Measurements from ENCODE around the gene HNF1B.

The HNF1B gene

GRCh38 chr17:37720989-37721388, 23.9 kb downstream of the HNF1B start:
- peak overlapping the region; percentile 14; the same call in 1 of the 2 replicates for H3K27ac ChIP-seq
- TF ChIP-seq CTCF (conservative IDR thresholded peaks at IDR 0.05) (no peak), ZFX (IDR thresholded peaks at IDR 0.05) (no peak)

- TF ChIP-seq ZFX (IDR thresholded peaks at IDR 0.05) (no peak), CTCF (conservative IDR thresholded peaks at IDR 0.05) (no peak)
- no peak overlapping the region for H3K27ac ChIP-seq
Measured at GRCh38 chr17:37719866-37720265, 25.0 kb downstream of the HNF1B start.

DNA sequence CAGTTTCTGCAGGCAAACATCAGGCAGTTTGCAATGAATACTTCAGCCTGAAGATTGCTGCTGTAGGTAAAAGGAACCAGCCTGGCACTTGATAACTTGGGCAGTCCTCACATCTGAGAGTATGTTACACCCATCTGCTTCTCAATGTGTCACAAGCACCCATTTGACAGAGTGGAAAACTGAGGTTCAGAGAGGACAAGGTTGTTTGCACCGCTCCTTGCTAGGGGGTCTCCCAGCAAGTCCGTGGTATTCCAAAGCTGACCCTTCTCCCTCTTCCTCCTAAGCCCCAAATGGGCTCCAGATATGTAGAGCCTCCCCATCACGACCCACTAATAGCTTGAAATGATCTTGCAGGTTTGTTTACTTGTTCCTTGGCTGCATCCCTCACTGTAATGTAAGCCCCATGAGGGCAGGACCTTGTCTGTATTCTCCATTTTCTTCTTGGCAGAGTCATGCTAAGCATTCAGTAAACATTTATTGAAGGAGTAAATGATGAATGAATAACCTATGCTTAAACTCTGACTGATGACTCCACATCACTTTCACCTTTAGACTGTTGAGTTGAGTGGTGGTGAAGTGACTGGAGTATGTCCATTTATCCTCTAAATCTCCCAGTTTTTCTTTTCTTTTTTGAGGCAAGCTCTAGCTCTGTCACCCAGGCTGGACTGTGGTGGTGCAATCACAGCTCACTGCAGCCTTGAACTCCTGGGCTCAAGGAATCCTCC, 26.4 kb downstream of the HNF1B start:
- H3K27ac ChIP-seq, result peak overlapping the region; percentile 34; the same call in 1 of the 2 replicates
- TF ChIP-seq ZFX (IDR thresholded peaks at IDR 0.05) (no peak), CTCF (conservative IDR thresholded peaks at IDR 0.05) (no peak)

DNA sequence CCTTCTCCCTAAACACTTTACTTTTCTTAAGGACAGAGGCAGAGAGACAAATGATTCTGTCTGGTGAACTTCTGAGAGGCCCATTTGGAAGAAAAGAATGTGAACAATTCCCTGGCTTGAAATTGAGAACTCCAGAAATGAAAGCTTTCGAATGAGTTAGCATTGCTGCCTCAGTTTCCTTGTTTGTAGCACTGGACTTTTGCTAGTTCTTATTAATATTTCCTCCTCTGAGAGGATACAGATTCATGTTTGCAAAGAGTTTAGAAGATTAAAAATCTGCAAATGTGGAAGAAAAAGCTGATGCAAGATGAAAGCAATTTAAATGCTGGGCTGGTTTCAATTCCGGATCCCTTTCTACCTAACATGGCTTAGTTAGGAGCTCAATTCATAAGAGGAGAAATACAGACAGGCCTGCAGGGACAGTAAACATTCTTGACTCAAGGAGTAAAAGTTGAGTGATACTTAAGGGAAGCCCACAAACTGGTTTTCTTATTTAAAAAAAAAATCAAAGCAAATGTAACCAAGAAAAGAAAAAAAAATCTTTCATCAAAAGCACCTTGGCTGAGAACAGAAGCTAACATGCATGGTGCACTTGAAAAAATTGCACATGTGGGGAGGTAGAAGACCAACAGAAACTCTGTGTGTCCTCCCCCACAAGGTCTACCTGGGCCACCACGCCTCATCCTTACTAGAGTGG, 27.1 kb downstream of the HNF1B start:
- no peak for TF ChIP-seq CTCF (conservative IDR thresholded peaks at IDR 0.05)
- TF ChIP-seq ZFX (IDR thresholded peaks at IDR 0.05), result no peak
- peak overlapping the region; percentile 48; the same call in 1 of the 2 replicates for H3K27ac ChIP-seq

GRCh38 chr17:37714897-37715296, 30.0 kb downstream of the HNF1B start:
- no peak for TF ChIP-seq ZFX (IDR thresholded peaks at IDR 0.05)
- TF ChIP-seq CTCF (conservative IDR thresholded peaks at IDR 0.05), result no peak
- no peak overlapping the region for H3K27ac ChIP-seq

DNA sequence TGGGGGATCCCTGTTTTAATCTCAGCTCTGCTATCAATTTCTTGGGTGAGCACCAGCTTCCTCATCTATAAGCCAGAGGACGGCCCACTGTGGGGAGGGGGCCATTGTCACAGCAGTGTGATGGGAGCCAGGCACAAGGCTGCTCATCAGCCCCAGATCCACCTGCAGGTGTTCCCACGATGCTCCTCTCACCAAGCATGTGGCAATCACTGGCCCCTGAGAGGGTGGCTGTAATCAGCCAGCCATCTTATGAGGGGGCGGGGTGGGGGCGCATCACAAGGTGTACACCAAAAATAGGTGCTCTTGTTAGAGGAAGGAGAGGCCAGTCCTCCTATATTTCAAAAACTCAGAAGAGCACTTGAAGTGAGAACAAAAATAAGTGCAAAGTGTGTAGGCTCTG, 31.2 kb downstream of the HNF1B start:
- TF ChIP-seq CTCF (conservative IDR thresholded peaks at IDR 0.05), result no peak
- TF ChIP-seq ZFX (IDR thresholded peaks at IDR 0.05), result no peak

DNA sequence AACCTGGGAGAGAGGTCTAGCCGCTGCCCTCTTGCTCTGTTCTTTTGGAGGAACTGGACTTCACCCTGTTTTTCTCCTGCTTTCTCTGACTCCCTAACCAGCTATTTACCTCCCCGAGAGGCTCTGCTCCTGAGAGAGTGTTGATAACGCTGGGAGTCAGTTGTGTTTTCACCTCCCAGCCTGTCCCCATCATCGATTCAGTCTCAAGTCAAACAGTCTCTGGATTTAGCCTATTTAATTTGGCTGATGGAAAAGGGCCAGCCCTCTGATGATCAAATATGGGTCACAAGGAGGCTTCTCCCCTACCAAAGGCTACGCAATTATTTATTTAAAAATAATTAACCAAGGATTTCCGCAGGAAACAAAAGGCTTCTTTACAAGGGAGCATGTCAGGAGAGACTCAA, 31.8 kb downstream of the HNF1B start:
- no peak overlapping the region for H3K27ac ChIP-seq
- no peak for TF ChIP-seq CTCF (conservative IDR thresholded peaks at IDR 0.05)
- TF ChIP-seq ZFX (IDR thresholded peaks at IDR 0.05), result no peak

More for the DNA sequence above, 31.2 kb downstream of the HNF1B start:
- no peak overlapping the region for H3K27ac ChIP-seq

All from C4-2B (cell line).